ENCODE results near the gene AFAP1.

DNA sequence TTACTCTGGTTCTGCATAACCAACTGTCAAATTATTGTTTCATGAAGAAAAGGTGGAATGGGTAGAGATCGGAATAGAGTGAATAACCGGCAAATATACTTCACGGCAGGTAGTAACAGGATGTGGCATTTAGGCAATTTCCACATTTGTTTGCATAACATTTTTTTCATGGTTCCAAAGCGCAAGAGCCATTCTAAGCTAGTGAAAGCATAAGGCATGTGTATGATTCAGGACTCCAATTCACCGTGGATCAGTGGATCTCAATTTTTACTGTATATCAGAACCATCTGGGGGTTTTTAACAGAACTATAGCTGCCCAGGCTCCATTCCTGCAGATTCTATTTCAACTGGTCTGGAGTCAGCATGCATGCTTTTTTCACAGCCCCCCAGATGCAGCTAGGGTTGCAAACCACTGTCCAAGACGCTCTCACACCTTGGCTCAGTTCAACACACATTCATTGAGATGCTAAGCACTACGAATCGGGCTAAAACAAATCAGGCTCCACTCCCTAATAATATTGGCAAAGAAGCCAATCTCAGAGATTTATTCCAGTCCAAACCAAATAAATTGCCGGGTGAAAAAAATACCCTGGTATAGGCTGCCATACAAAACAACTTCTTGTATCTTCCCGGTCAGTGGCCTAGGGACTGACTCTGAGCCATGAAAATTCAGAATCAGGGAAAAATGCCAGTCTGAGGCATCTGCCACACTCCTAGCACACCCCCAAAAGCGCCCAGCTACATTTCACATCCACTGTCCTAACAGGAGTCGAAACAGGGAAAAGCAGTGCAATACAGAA lies 30.0 kb downstream of the AFAP1 start:
- TF ChIP-seq, protein P1, sequence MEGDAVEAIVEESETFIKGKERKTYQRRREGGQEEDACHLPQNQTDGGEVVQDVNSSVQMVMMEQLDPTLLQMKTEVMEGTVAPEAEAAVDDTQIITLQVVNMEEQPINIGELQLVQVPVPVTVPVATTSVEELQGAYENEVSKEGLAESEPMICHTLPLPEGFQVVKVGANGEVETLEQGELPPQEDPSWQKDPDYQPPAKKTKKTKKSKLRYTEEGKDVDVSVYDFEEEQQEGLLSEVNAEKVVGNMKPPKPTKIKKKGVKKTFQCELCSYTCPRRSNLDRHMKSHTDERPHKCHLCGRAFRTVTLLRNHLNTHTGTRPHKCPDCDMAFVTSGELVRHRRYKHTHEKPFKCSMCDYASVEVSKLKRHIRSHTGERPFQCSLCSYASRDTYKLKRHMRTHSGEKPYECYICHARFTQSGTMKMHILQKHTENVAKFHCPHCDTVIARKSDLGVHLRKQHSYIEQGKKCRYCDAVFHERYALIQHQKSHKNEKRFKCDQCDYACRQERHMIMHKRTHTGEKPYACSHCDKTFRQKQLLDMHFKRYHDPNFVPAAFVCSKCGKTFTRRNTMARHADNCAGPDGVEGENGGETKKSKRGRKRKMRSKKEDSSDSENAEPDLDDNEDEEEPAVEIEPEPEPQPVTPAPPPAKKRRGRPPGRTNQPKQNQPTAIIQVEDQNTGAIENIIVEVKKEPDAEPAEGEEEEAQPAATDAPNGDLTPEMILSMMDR (IDR thresholded peaks at IDR 0.05) = no peak
- TF ChIP-seq EZH2 (IDR thresholded peaks at IDR 0.05; ENCODE audit: borderline replicate concordance, insufficient read depth, low read depth, low read length, poor library complexity, severe bottlenecking) = no peak

Data from B cell (primary cell).